HUES48 (cell line): ENCODE data around the gene DHX30.

Experiments
- H3K27ac ChIP-seq: one replicate; pipeline ENCODE4 v1.7.0; 2013; ENCODE audit warnings: low read depth, low read length, inconsistent platforms
- H3K27me3 ChIP-seq: 2 replicates; pipeline ENCODE4 v1.6.1; 2013; ENCODE audit warnings: mild to moderate bottlenecking, low read length; ENCODE audit not compliant: control insufficient read depth, insufficient read depth
- H3K36me3 ChIP-seq: 2 replicates; pipeline ENCODE4 v1.6.1; 2013; ENCODE audit warnings: low read length; ENCODE audit not compliant: control insufficient read depth, insufficient read depth
- H3K4me1 ChIP-seq: 2 replicates; pipeline ENCODE4 v1.6.1; 2013; ENCODE audit warnings: mild to moderate bottlenecking, low read length; ENCODE audit not compliant: control insufficient read depth, insufficient read depth
- H3K4me3 ChIP-seq: 2 replicates; pipeline ENCODE4 v1.5.1; 2013; ENCODE audit warnings: mild to moderate bottlenecking, low read depth, low read length
- H3K9ac ChIP-seq: 2 replicates; pipeline ENCODE4 v1.6.1; 2013; ENCODE audit warnings: mild to moderate bottlenecking, low read depth, low read length, moderate library complexity
- H3K9me3 ChIP-seq: 2 replicates; pipeline ENCODE4 v1.6.1; 2013; ENCODE audit warnings: low read length; ENCODE audit not compliant: control insufficient read depth, insufficient read depth

The DHX30 gene

DNA sequence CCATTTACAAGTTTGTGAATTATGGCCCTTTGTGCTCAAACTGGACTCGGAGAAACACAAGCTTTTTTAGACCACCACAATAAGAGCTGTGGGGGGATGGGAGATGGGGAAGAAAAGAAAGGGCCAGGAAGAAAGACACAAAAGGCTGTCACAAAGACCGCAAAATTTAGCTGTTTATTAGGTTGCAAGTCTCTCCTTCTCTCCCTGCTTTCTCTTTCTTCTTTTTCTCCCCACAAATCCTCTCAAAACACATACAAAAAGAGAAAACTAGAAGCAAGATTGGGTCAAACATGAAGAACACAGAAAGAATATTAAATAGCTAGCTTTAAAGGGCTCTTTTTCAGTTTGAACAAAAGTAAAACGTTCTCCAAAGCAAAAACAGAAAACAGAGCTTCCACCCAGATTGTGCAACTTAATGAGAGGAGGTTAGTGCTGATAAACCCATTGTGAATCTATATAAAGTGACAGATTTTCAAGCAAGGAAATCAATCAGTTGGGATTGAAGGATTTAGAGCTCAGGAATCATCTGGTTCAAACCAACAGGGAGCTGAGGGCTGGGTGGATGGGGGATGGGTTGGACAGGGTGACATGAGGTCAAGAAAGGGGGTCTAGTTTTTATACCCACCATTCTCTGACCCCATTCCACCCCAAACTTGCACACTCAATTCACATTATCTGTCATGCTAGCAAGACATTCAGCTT is 87.3 kb downstream of the DHX30 start:
- Histone ChIP-seq H3K9ac (peak overlapping the region; percentile 62; the same call in 1 of the 2 replicates), H3K9me3 (no peaks in the 10 kb centered on the region), H3K27ac (peak overlapping the region; percentile 79), H3K4me3 (peak overlapping the region; percentile 38; the same call in 1 of the 2 replicates), H3K36me3 (peaks cover 18% of the 10 kb centered on the region), H3K4me1 (peaks cover 45% of the 10 kb centered on the region), H3K27me3 (no peaks in the 10 kb centered on the region)

- H3K27me3 ChIP-seq: no peaks in the 10 kb centered on the region
- H3K36me3 ChIP-seq: peaks cover 18% of the 10 kb centered on the region
- peaks cover 45% of the 10 kb centered on the region for H3K4me1 ChIP-seq
- H3K9ac ChIP-seq: 0 out of 2 replicates have a peak overlapping the region, but pooled peaks have one; percentile 5
- peak overlapping the region; percentile 79 for H3K27ac ChIP-seq
- H3K9me3 ChIP-seq: no peaks in the 10 kb centered on the region
- 0 out of 2 replicates have a peak overlapping the region, but pooled peaks have one; percentile 38 for H3K4me3 ChIP-seq
Measured at GRCh38 chr3:47890828-47891612, 88.1 kb downstream of the DHX30 start.

- H3K4me3 ChIP-seq: no peak overlapping the region
- H3K4me1 ChIP-seq: peaks cover 45% of the 10 kb centered on the region
- peaks cover 18% of the 10 kb centered on the region for H3K36me3 ChIP-seq
Measured at GRCh38 chr3:47891613-47892005, 88.7 kb downstream of the DHX30 start.

DNA sequence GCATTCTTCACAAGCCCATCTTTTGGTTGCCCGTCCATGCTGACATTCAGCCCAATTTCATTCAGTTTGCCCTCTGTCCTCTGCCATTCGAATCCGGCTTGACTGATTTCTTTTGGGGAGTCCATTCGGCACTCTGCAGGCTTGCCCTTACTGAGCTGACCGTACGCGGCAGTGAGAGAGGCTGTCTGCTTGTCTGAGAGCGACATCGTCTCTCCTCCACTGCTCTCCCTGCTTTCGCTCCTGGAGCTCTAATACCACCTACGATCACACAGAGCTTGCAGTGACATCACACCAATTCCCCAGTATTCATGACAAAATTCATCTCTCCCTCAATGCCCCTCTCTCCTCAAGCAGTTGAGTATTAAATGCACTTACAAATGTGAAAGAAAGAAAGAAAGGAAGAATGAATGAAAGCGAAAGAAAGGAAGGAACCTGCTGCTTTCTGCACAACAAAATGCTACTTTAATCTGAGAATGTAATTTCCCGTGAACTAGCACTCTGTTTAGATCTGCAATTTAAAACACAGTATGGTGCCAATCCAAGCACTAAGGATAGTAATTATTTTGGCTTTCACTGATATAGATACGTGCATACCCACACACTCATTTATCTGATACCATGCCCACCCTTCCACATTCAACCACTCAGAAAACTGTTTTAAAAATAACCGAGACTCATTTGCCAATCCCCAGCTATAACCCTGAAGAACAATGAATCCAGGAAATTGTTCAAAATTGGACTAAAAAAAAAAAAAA is 89.5 kb downstream of the DHX30 start:
- Histone ChIP-seq H3K27ac (peak overlapping the region; percentile 24), H3K36me3 (peaks cover 21% of the 10 kb centered on the region)

More at GRCh38 chr3:47891613-47892005, 88.7 kb downstream of the DHX30 start:
- peak overlapping the region; percentile 79 for H3K27ac ChIP-seq
- no peaks in the 10 kb centered on the region for H3K9me3 ChIP-seq
- H3K9ac ChIP-seq: no peak overlapping the region
- H3K27me3 ChIP-seq: no peaks in the 10 kb centered on the region

DNA sequence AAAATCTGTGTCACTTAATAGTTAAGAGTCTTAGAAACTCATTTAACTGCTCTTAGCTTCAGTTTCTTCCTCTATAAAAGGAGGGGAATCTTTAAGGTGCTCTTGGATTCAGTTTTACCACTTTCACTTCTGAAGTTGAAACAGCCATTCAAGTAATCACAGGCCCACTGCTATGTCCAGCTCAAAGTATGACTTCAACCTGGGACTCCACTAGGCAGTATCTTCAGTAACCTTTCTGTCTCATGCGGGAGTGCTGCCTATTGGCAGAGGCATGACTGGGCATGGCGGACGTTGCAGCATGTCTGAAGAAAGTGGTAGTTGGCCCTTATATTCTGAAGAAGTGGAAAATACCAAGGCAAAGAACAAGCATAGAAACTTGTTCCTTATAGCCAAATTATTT is 92.3 kb downstream of the DHX30 start:
- peaks cover 17% of the 10 kb centered on the region for H3K36me3 ChIP-seq

More for the DNA sequence above, 89.5 kb downstream of the DHX30 start:
- Histone ChIP-seq H3K9ac (no peak overlapping the region), H3K4me1 (peaks cover 45% of the 10 kb centered on the region), H3K4me3 (no peak overlapping the region), H3K27me3 (no peaks in the 10 kb centered on the region), H3K9me3 (no peaks in the 10 kb centered on the region)

GRCh38 chr3:47896736-47897135 is 93.8 kb downstream of the DHX30 start:
- H3K4me1 ChIP-seq: peaks cover 24% of the 10 kb centered on the region
- peaks cover 12% of the 10 kb centered on the region for H3K36me3 ChIP-seq
- no peak overlapping the region for H3K9ac ChIP-seq
- no peak overlapping the region for H3K27ac ChIP-seq
- no peaks in the 10 kb centered on the region for H3K27me3 ChIP-seq
- H3K4me3 ChIP-seq: no peak overlapping the region
- no peaks in the 10 kb centered on the region for H3K9me3 ChIP-seq

More for the DNA sequence above, 92.3 kb downstream of the DHX30 start:
- Histone ChIP-seq H3K27ac (no peak overlapping the region), H3K9ac (no peak overlapping the region), H3K27me3 (no peaks in the 10 kb centered on the region), H3K4me3 (no peak overlapping the region), H3K4me1 (peaks cover 39% of the 10 kb centered on the region), H3K9me3 (no peaks in the 10 kb centered on the region)

DNA sequence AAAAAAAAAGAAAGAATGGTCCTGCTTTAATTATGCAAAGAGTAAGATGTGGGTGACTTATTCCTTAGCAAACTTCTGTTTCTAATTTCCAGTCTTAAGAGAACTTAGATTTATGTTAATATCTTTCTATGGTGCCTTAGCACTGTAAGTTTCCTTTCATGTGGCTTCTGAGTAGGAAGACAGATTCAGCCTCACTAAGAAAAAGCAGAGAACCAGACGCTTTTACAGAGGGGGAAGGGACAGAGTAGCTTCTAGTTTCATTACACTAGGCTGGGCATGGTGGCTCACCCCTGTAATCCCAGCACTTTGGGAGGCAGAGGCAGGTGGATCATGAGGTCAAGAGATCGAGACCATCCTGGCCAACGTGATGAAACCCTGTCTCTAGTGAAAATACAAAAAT is 95.0 kb downstream of the DHX30 start:
- no peak overlapping the region for H3K27ac ChIP-seq
- H3K9ac ChIP-seq: no peak overlapping the region
- peaks cover 12% of the 10 kb centered on the region for H3K4me1 ChIP-seq
- no peak overlapping the region for H3K4me3 ChIP-seq
- peaks cover 14% of the 10 kb centered on the region; the same call in 1 of the 2 replicates for H3K36me3 ChIP-seq
- H3K27me3 ChIP-seq: no peaks in the 10 kb centered on the region
- no peaks in the 10 kb centered on the region for H3K9me3 ChIP-seq

DNA sequence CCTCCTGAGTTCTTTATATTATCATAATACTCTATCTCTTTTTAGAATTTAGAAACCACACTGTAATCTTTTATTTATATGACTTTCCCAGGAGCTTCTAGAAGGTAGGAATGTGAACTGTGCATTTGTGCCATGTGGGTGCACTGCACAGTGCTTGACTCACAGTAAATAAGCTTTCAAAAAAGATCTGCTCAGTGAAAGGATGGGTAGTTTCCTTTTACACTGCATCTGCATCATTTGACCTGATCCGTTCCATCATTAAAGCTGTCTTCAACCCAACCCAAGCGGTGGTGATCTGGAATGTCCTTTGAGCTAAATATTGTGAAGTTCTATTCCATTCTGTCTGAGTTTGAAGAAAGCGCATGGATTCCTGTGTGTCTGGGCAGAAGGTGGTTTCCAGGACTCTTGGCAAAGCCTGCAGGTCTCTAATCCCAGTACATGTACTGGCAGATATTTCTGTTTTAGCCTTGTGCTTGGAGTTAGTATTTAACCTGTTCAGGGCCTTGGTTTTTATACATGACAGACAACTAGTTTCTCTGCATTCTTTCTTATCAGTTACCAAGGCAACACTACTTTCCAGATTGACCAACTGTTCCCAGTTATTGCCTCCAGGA is 96.7 kb downstream of the DHX30 start:
- H3K9me3 ChIP-seq: no peaks in the 10 kb centered on the region
- no peaks in the 10 kb centered on the region for H3K4me1 ChIP-seq
- H3K27ac ChIP-seq: no peak overlapping the region
- H3K27me3 ChIP-seq: no peaks in the 10 kb centered on the region
- no peak overlapping the region for H3K4me3 ChIP-seq
- H3K36me3 ChIP-seq: peaks cover 14% of the 10 kb centered on the region; the same call in 1 of the 2 replicates
- no peak overlapping the region for H3K9ac ChIP-seq
